GM23248 (cell line): ENCODE measurements around the gene CAMK1D. TPM values are rescaled to one million over a fixed set of nuclear protein-coding genes. Genes with fewer than 3 reads are reported as not detected.

ENCODE experiments used
- DNase-seq: peaks from one replicate; pipeline ENCODE4 v3.0.0-alpha.2; 2015
- H2AFZ ChIP-seq: fragments of 200-600 bp; sonication (generic); 2 replicates; pipeline ENCODE4 v1.6.1; 2016; ENCODE audit warnings: antibody characterized with exemption
- H3F3A ChIP-seq: fragments of 200-600 bp; sonication (generic); 2 replicates; pipeline ENCODE4 v1.6.1; 2016; ENCODE audit warnings: mild to moderate bottlenecking, antibody characterized with exemption, mixed run types; ENCODE audit not compliant: insufficient read depth
- H3K27ac ChIP-seq: fragments of 200-600 bp; sonication (generic); 2 replicates; pipeline ENCODE4 v1.5.1; 2016; ENCODE audit warnings: mild to moderate bottlenecking
- H3K27me3 ChIP-seq: fragments of 200-600 bp; sonication (generic); replicated peaks from 2 replicates; pipeline ENCODE4 v1.6.1; 2016; ENCODE audit warnings: mild to moderate bottlenecking; ENCODE audit not compliant: insufficient read depth
- H3K36me3 ChIP-seq: fragments of 200-600 bp; sonication (generic); 2 replicates; pipeline ENCODE4 v1.6.1; 2016; ENCODE audit warnings: low read depth, mild to moderate bottlenecking
- H3K4me1 ChIP-seq: fragments of 200-600 bp; sonication (generic); 2 replicates; pipeline ENCODE4 v1.6.1; 2016; ENCODE audit warnings: mild to moderate bottlenecking; ENCODE audit not compliant: insufficient read depth
- H3K4me2 ChIP-seq: fragments of 200-600 bp; sonication (generic); one replicate; pipeline ENCODE4 v1.6.1; 2016; ENCODE audit warnings: mild to moderate bottlenecking; ENCODE audit not compliant: unreplicated experiment
- H3K4me3 ChIP-seq: fragments of 200-600 bp; sonication (generic); 2 replicates; pipeline ENCODE4 v1.5.1; 2016; ENCODE audit warnings: mild to moderate bottlenecking
- H3K79me2 ChIP-seq: fragments of 200-600 bp; sonication (generic); 2 replicates; pipeline ENCODE4 v1.6.1; 2016; ENCODE audit warnings: mild to moderate bottlenecking; ENCODE audit not compliant: insufficient read depth
- H3K9ac ChIP-seq: fragments of 200-600 bp; sonication (generic); 2 replicates; pipeline ENCODE4 v1.6.1; 2016; ENCODE audit warnings: mild to moderate bottlenecking
- H3K9me2 ChIP-seq: fragments of 200-600 bp; sonication (generic); 2 replicates; pipeline ENCODE4 v1.6.1; 2016; ENCODE audit warnings: mixed run types, mild to moderate bottlenecking, moderate library complexity; ENCODE audit not compliant: insufficient read depth
- H3K9me3 ChIP-seq: fragments of 200-600 bp; sonication (generic); one replicate; pipeline ENCODE4 v1.6.1; 2017; ENCODE audit warnings: low read depth
- H4K20me1 ChIP-seq: fragments of 200-600 bp; sonication (generic); 2 replicates; pipeline ENCODE4 v1.6.0; 2016; ENCODE audit not compliant: insufficient read depth
- EZH2 ChIP-seq: fragments of 200-600 bp; sonication (generic); IDR thresholded peaks from 2 replicates; pipeline ENCODE4 v1.6.1; 2018; ENCODE audit warnings: antibody characterized with exemption, mild to moderate bottlenecking; ENCODE audit not compliant: insufficient read depth, poor library complexity, severe bottlenecking
- EZH2phosphoT487 ChIP-seq: fragments of 200-600 bp; sonication (generic); IDR thresholded peaks from 2 replicates; pipeline ENCODE4 v1.6.1; 2018; ENCODE audit warnings: antibody characterized with exemption, moderate library complexity, mild to moderate bottlenecking, low read depth; ENCODE audit not compliant: insufficient read depth
- WGBS, 2 experiments: methylation state at CpG; one replicate each; pipeline ENCODE4 v1.1.6; 2015 to 2017; ENCODE audit warnings: low lambda C conversion rate in 2 of 2, low coverage in 1 of 2; ENCODE audit errors: missing lambda C conversion rate in 2 of 2; 5-methylcytosine and 5-hydroxymethylcytosine counted together
- in situ Hi-C: fragments of 300-500 bp; cut with MboI; formaldehyde crosslinking; loops from 2 replicates; pipeline ENCODE4 v1.15.0; 2020
- polyA plus RNA-seq: library from polyadenylated mRNA; unstranded; fragments of >200 nt; fragmentation: Nextera tagmentation; extraction: Ambion mirVana; gene quantifications from 2 replicates; pipeline ENCODE4 v1.2.1, GENCODE V29; 2016
- total RNA-seq: library from RNA; depleted of rRNA; stranded (reverse); fragments of >200 nt; shearing (Covaris generic); gene quantifications from 2 replicates; pipeline ENCODE4 v1.2.3, GENCODE V29; 2014

CAMK1D gene
- total and polyA plus RNA-seq, 2 experiments from 2014 or later: 0.22 to 0.55 TPM

- H3K9ac ChIP-seq: no peak overlapping the region
- no peaks in the 10 kb centered on the region for H3K36me3 ChIP-seq
- no peaks in the 10 kb centered on the region for H3K79me2 ChIP-seq
- no peaks in the 10 kb centered on the region for H3K9me3 ChIP-seq
- peaks cover 10% of the 10 kb centered on the region; the same call in 1 of the 2 replicates for H3K4me1 ChIP-seq
- in situ Hi-C loops: no loop called here
- WGBS, 2 experiments: 0% methylated on average over 1 of the region's 1 CpG
- no peak overlapping the region for H3K4me3 ChIP-seq
- H3K4me2 ChIP-seq: no peak overlapping the region
- H4K20me1 ChIP-seq: no peaks in the 10 kb centered on the region
- H2AFZ ChIP-seq: no peak overlapping the region
- no peak for DNase-seq
- peaks cover 7% of the 10 kb centered on the region; the same call in 1 of the 2 replicates for H3F3A ChIP-seq
- H3K27ac ChIP-seq: no peak overlapping the region
- no peaks in the 10 kb centered on the region for H3K9me2 ChIP-seq
- no peaks in the 10 kb centered on the region; the same call in 1 of the 2 replicates for H3K27me3 ChIP-seq
- TF ChIP-seq EZH2 (no peak), EZH2phosphoT487 (no peak)
Observed at GRCh38 chr10:12846718-12847117, 497.4 kb downstream of the CAMK1D start.

- H3K9ac ChIP-seq: no peak overlapping the region
- peaks cover 7% of the 10 kb centered on the region; the same call in 1 of the 2 replicates for H3F3A ChIP-seq
- no peaks in the 10 kb centered on the region; the same call in 1 of the 2 replicates for H3K27me3 ChIP-seq
- H3K4me1 ChIP-seq: peaks cover 10% of the 10 kb centered on the region; the same call in 1 of the 2 replicates
- H3K27ac ChIP-seq: no peak overlapping the region
- in situ Hi-C loops: no loop called here
- H3K4me2 ChIP-seq: no peak overlapping the region
- H3K9me2 ChIP-seq: no peaks in the 10 kb centered on the region
- H3K4me3 ChIP-seq: no peak overlapping the region
- WGBS, 2 experiments: 50 to 53% methylated on average over 12 to 14 of the region's 14 CpGs
- no peaks in the 10 kb centered on the region for H3K36me3 ChIP-seq
- DNase-seq: no peak
- no peaks in the 10 kb centered on the region for H4K20me1 ChIP-seq
- TF ChIP-seq EZH2phosphoT487 (no peak), EZH2 (no peak)
- H3K79me2 ChIP-seq: no peaks in the 10 kb centered on the region
- H2AFZ ChIP-seq: no peak overlapping the region
- no peaks in the 10 kb centered on the region for H3K9me3 ChIP-seq
Observed at GRCh38 chr10:12847361-12847975, 498.1 kb downstream of the CAMK1D start.

GRCh38 chr10:12848439-12849173, 499.3 kb downstream of the CAMK1D start:
- no peak overlapping the region for H3K9ac ChIP-seq
- no peaks in the 10 kb centered on the region for H4K20me1 ChIP-seq
- no peaks in the 10 kb centered on the region for H3K36me3 ChIP-seq
- no peaks in the 10 kb centered on the region; the same call in 1 of the 2 replicates for H3K27me3 ChIP-seq
- no peak overlapping the region for H3K27ac ChIP-seq
- H3K9me3 ChIP-seq: no peaks in the 10 kb centered on the region
- in situ Hi-C loops: no loop called here
- H3K9me2 ChIP-seq: no peaks in the 10 kb centered on the region
- DNase-seq: no peak
- WGBS, 2 experiments: 70 to 78% methylated on average over 11 of the region's 11 CpGs
- H3F3A ChIP-seq: peaks cover 7% of the 10 kb centered on the region; the same call in 1 of the 2 replicates
- H2AFZ ChIP-seq: no peak overlapping the region
- peaks cover 10% of the 10 kb centered on the region; the same call in 1 of the 2 replicates for H3K4me1 ChIP-seq
- no peak overlapping the region for H3K4me3 ChIP-seq
- no peaks in the 10 kb centered on the region for H3K79me2 ChIP-seq
- TF ChIP-seq EZH2phosphoT487: no peak
- TF ChIP-seq EZH2: no peak
- no peak overlapping the region for H3K4me2 ChIP-seq

- Histone ChIP-seq H3K27ac (no peak overlapping the region), H3K9me3 (no peaks in the 10 kb centered on the region), H3K79me2 (no peaks in the 10 kb centered on the region), H3K9ac (no peak overlapping the region), H3K4me3 (no peak overlapping the region), H4K20me1 (no peaks in the 10 kb centered on the region), H2AFZ (no peak overlapping the region), H3K27me3 (no peaks in the 10 kb centered on the region; the same call in 1 of the 2 replicates), H3K4me2 (no peak overlapping the region), H3K36me3 (no peaks in the 10 kb centered on the region), H3F3A (peaks cover 7% of the 10 kb centered on the region; the same call in 1 of the 2 replicates), H3K4me1 (peaks cover 10% of the 10 kb centered on the region; the same call in 1 of the 2 replicates), H3K9me2 (no peaks in the 10 kb centered on the region)
- no peak for TF ChIP-seq EZH2
- DNase-seq: no peak
- 17 to 19% methylated on average over 20 of the region's 20 CpGs for WGBS, 2 experiments
- in situ Hi-C loops: no loop called here
Observed at GRCh38 chr10:12849319-12850181, 500.2 kb downstream of the CAMK1D start.
